HepG2 (cell line): ENCODE measurements around the gene SH2D1B. TPM values are rescaled to one million over a fixed set of nuclear protein-coding genes. Genes with fewer than 3 reads are reported as not detected.

Source experiments
- ATAC-seq: fragments of 200-7000 bp; cut with Tn5 transposase; 3 replicates; pipeline ENCODE4 v1.9.1; 2020; ENCODE audit warnings: mild to moderate bottlenecking, moderate library complexity
- BruUV-seq: library from RNA; stranded (reverse); fragments of 400-500 nt; replicated peaks from 2 replicates; lab custom pipeline; 2021; lab: Mats Ljungman, UMichigan
- CTCF ChIA-PET: fragments of 300-600 bp; formaldehyde crosslinking; extraction: SDS; loops from one replicate; lab custom pipeline; 2021; ENCODE audit warnings: low total read pairs, inconsistent platforms, low intra/inter-chr PET ratio; lab: Yijun Ruan, JAX
- POLR2A ChIA-PET: fragments of 350-600 bp; sonication (Branson Sonifier 250); formaldehyde crosslinking; loops from one replicate; lab custom pipeline; 2020; ENCODE audit warnings: antibody characterized with exemption, inconsistent platforms; lab: Yijun Ruan, JAX
- DNase-seq: peaks from one replicate; pipeline ENCODE4 v3.0.0-alpha.2; 2015; ENCODE audit warnings: low spot score
- FAIRE-seq: peaks from 3 replicates; lab custom pipeline; 2011; peaks lifted over from hg19 to GRCh38; lab: Jason Lieb, UNC
- H2AFZ ChIP-seq: one replicate; pipeline ENCODE4 v1.6.1; 2011; ENCODE audit warnings: low read length, inconsistent platforms
- H3K27ac ChIP-seq: fragments of 300-600 bp; 3 replicates; pipeline ENCODE4 v1.8.0; 2011; ENCODE audit warnings: mixed run types, mild to moderate bottlenecking, mixed read lengths, low read length, inconsistent platforms; ENCODE audit not compliant: insufficient read depth; ENCODE audit errors: extremely low read length
- H3K27me3 ChIP-seq, 2 experiments: fragments of 200-600 bp in 1 of 2; 2 replicates in 1 of 2; 3 replicates in 1 of 2; pipeline versions ENCODE4 v1.6.0 to v1.8.0; 2011; ENCODE audit warnings: low read length in 2 of 2, mild to moderate bottlenecking in 2 of 2, moderate library complexity in 2 of 2, inconsistent platforms in 1 of 2; ENCODE audit not compliant: insufficient read depth in 2 of 2, control insufficient read depth in 1 of 2
- H3K36me3 ChIP-seq, 2 experiments: fragments of 200-600 bp in 1 of 2; replicated peaks in 1 of 2; 2 replicates in 1 of 2; 3 replicates in 1 of 2; pipeline versions ENCODE4 v1.5.1 to v1.8.0; 2011; ENCODE audit warnings: low read length in 2 of 2, inconsistent platforms in 1 of 2; ENCODE audit not compliant: insufficient read depth in 2 of 2, control insufficient read depth in 1 of 2
- H3K4me1 ChIP-seq: 2 replicates; pipeline ENCODE4 v1.5.1; 2012; ENCODE audit warnings: low read length, inconsistent platforms; ENCODE audit not compliant: insufficient read depth
- H3K4me2 ChIP-seq: 2 replicates; pipeline ENCODE4 v1.6.0; 2011; ENCODE audit warnings: low read depth, low read length, inconsistent platforms
- H3K4me3 ChIP-seq, 3 experiments: fragments of 200-600 bp in 1 of 3; sonication (generic), shearing (Covaris generic) in 1 of 3; replicated peaks in 1 of 3; 2 replicates each; pipeline ENCODE4 v1.5.1; 2011 to 2016; ENCODE audit warnings: low read length in 3 of 3, inconsistent platforms in 2 of 3, low read depth in 2 of 3, mild to moderate bottlenecking in 2 of 3, control low read depth in 1 of 3, mixed read lengths in 1 of 3; ENCODE audit not compliant: insufficient read depth in 1 of 3
- H3K79me2 ChIP-seq: one replicate; pipeline ENCODE4 v1.6.1; 2011; ENCODE audit warnings: low read length, inconsistent platforms; ENCODE audit not compliant: insufficient read depth
- H3K9ac ChIP-seq: 2 replicates; pipeline ENCODE4 v1.6.0; 2011; ENCODE audit warnings: mild to moderate bottlenecking, low read depth, low read length, inconsistent platforms; ENCODE audit not compliant: insufficient read depth
- H3K9me3 ChIP-seq: 2 replicates; pipeline ENCODE4 v1.5.1; 2012; ENCODE audit warnings: mild to moderate bottlenecking, low read length
- H4K20me1 ChIP-seq: 2 replicates; pipeline ENCODE4 v1.6.0; 2011; ENCODE audit warnings: inconsistent platforms, mild to moderate bottlenecking, low read length, moderate library complexity; ENCODE audit not compliant: insufficient read depth
- ARNTL ChIP-seq: sonication (generic); formaldehyde crosslinking; IDR thresholded peaks from 2 replicates; pipeline ENCODE4 v1.4.0; 2020; ENCODE audit warnings: mild to moderate bottlenecking, missing genetic modification reagents
- CBX1 ChIP-seq: IDR thresholded peaks from one replicate; pipeline ENCODE4 v1.6.1; 2016; ENCODE audit warnings: antibody characterized with exemption, low read depth
- FOSL1 ChIP-seq: sonication (generic); formaldehyde crosslinking; IDR thresholded peaks from 2 replicates; pipeline ENCODE4 v1.9.0; 2021; ENCODE audit warnings: missing genetic modification reagents, borderline replicate concordance
- FOXK1 ChIP-seq: sonication (generic); formaldehyde crosslinking; IDR thresholded peaks from 2 replicates; pipeline ENCODE4 v1.4.0; 2020; ENCODE audit warnings: low read depth, missing genetic modification reagents, borderline replicate concordance
- HOXA9 ChIP-seq: sonication (generic); formaldehyde crosslinking; IDR thresholded peaks from 2 replicates; pipeline ENCODE4 v1.8.1; 2022; ENCODE audit warnings: missing genetic modification reagents, mild to moderate bottlenecking, moderate library complexity, borderline replicate concordance
- MAF1 ChIP-seq: sonication (generic); formaldehyde crosslinking; IDR thresholded peaks from 2 replicates; pipeline ENCODE4 v1.5.0; 2020; ENCODE audit warnings: missing genetic modification reagents, borderline replicate concordance
- MIER3 ChIP-seq: IDR thresholded peaks from 2 replicates; pipeline ENCODE4 v1.6.1; 2016; ENCODE audit warnings: missing compliant biosample characterization, borderline replicate concordance
- PCBP1 ChIP-seq: fragments of 200-400 bp; formaldehyde crosslinking; IDR thresholded peaks from 2 replicates; pipeline ENCODE4 v1.6.1; 2017; ENCODE audit warnings: mild to moderate bottlenecking, low read depth, low read length, borderline replicate concordance
- POLR2A ChIP-seq, 2 experiments: IDR thresholded peaks; 2 replicates each; pipeline ENCODE4 v1.6.1; 2011; ENCODE audit warnings: low read depth in 2 of 2, low read length in 2 of 2, mild to moderate bottlenecking in 1 of 2, moderate library complexity in 1 of 2; ENCODE audit not compliant: insufficient read depth in 1 of 2
- ZNF264 ChIP-seq: sonication (generic); formaldehyde crosslinking; IDR thresholded peaks from 2 replicates; pipeline ENCODE4 v1.4.0; 2020; ENCODE audit warnings: missing genetic modification reagents
- ZNF496 ChIP-seq: sonication (generic); formaldehyde crosslinking; IDR thresholded peaks from 2 replicates; pipeline ENCODE4 v1.8.1; 2023; ENCODE audit warnings: mild to moderate bottlenecking, moderate library complexity, missing genetic modification reagents; ENCODE audit not compliant: insufficient replicate concordance
- ZNF569 ChIP-seq: sonication (generic); formaldehyde crosslinking; IDR thresholded peaks from 2 replicates; pipeline ENCODE4 v1.5.0; 2020; ENCODE audit warnings: mild to moderate bottlenecking, missing genetic modification reagents, moderate library complexity, borderline replicate concordance
- ZNF615 ChIP-seq: sonication (generic); formaldehyde crosslinking; IDR thresholded peaks from 2 replicates; pipeline ENCODE4 v1.5.0; 2020; ENCODE audit warnings: mild to moderate bottlenecking, missing genetic modification reagents, borderline replicate concordance
- ZNF816 ChIP-seq: sonication (generic); formaldehyde crosslinking; IDR thresholded peaks from 2 replicates; pipeline ENCODE4 v1.8.0; 2022; ENCODE audit warnings: missing genetic modification reagents, mild to moderate bottlenecking, borderline replicate concordance
- WGBS: methylation state at CpG from one replicate; pipeline ENCODE4 v1.1.6; 2017; ENCODE audit warnings: low lambda C conversion rate; 5-methylcytosine and 5-hydroxymethylcytosine counted together
- in situ Hi-C: cut with HindIII; loops from 2 replicates; pipeline ENCODE4 v1.10.0; 2017; ENCODE audit warnings: low pct_unique_long_range_greater_than_20kb; ENCODE audit not compliant: extremely low pct_ligation_motif_present
- intact Hi-C: fragments of 100-400 bp; cut with micrococcal nuclease; formaldehyde crosslinking; loops from one replicate; pipeline ENCODE4 v1.10.0; 2022; ENCODE audit not compliant: unreplicated experiment
- polyA plus RNA-seq, 8 experiments: library from polyadenylated mRNA; depleted of rRNA in 3 of 8; stranded (reverse) in 7 of 8; unstranded in 1 of 8; fragments of >200 nt; fragmentation: Illumina TruSeq in 4 of 8; extraction: Trizol in 4 of 8; gene quantifications; 2 replicates each; pipeline versions ENCODE4 v1.2.1 to v1.2.3, GENCODE V29; 2011 to 2016; ENCODE audit warnings: low read depth in 4 of 8, missing spikeins in 1 of 8, mixed read lengths in 1 of 8; ENCODE audit not compliant: insufficient read depth in 1 of 8
- total RNA-seq, 5 experiments: library from RNA; depleted of rRNA; stranded (reverse); fragments of >200 nt; fragmentation: Illumina TruSeq; extraction: Trizol; gene quantifications; 2 replicates each; pipeline ENCODE4 v1.2.3, GENCODE V29; 2016; ENCODE audit warnings: low read depth in 1 of 5
- TF ChIP-seq, protein P1 (sequence below): IDR thresholded peaks from 2 replicates; pipeline ENCODE4 v1.6.1; 2016; ENCODE audit warnings: low read depth
- TF ChIP-seq, protein P2 (sequence below): sonication (generic); formaldehyde crosslinking; IDR thresholded peaks from 2 replicates; pipeline ENCODE4 v1.8.0; 2022; ENCODE audit warnings: missing genetic modification reagents, mild to moderate bottlenecking, inconsistent platforms, borderline replicate concordance
- TF ChIP-seq, protein P3 (sequence below): sonication (generic); formaldehyde crosslinking; conservative IDR thresholded peaks from 2 replicates; pipeline ENCODE4 v1.8.0; 2022; ENCODE audit warnings: missing genetic modification reagents
- TF ChIP-seq, protein P4 (sequence below): sonication (generic); formaldehyde crosslinking; IDR thresholded peaks from 2 replicates; pipeline ENCODE4 v1.5.0; 2020; ENCODE audit warnings: missing genetic modification reagents

Gene SH2D1B
- total and polyA plus RNA-seq, 2 of the 13 experiments (the other 11 are each of a cell fraction or from before 2014, with no cell fraction given): not detected

DNA sequence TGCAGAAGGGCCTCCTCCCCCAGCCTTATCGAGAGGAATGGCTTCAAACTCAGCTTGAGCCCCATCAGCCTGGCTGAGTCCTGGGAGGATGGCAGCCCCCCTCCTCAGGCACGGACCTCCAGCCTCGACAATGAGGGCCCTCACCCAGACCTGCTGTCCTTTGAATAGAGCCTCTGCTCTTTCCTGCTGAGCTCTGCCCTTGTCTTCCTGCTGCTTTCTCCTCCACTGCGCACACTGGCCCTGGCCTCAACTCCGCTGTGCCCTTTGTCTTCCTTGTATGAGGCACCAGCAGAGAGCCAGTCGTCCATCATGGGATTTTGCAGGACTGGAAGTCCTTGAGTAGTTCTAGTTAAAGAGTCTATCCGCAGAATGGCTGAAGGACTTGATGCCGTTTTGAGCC is 28.4 kb downstream of the SH2D1B start:
- Histone ChIP-seq H4K20me1 (no peaks in the 10 kb centered on the region), H3K9me3 (no peaks in the 10 kb centered on the region), H3K36me3 (peaks cover 4 to 7% of the 10 kb centered on the region in 2 experiments; a peak in 4 of 5 replicates), H3K4me1 (peaks cover under 1% of the 10 kb centered on the region; the same call in 1 of the 2 replicates), H3K27ac (no peak overlapping the region), H3K9ac (no peak overlapping the region), H2AFZ (no peak overlapping the region), H3K27me3 (no peaks in the 10 kb centered on the region), H3K4me3 (no peak overlapping the region), H3K4me2 (no peak overlapping the region), H3K79me2 (no peaks in the 10 kb centered on the region)
- ChIA-PET POLR2A (no interaction called here), CTCF (no interaction called here)
- 100% methylated on average over 5 of the region's 8 CpGs for WGBS
- ATAC-seq (no peak), DNase-seq (no peak), FAIRE-seq (no peak)
- TF ChIP-seq ZNF569: no peak
- TF ChIP-seq, protein P1, sequence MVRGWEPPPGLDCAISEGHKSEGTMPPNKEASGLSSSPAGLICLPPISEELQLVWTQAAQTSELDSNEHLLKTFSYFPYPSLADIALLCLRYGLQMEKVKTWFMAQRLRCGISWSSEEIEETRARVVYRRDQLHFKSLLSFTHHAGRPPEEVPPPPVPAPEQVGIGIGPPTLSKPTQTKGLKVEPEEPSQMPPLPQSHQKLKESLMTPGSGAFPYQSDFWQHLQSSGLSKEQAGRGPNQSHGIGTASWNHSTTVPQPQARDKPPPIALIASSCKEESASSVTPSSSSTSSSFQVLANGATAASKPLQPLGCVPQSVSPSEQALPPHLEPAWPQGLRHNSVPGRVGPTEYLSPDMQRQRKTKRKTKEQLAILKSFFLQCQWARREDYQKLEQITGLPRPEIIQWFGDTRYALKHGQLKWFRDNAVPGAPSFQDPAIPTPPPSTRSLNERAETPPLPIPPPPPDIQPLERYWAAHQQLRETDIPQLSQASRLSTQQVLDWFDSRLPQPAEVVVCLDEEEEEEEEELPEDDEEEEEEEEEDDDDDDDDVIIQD (CRISPR knock-in tag): no peak
- TF ChIP-seq MIER3 (CRISPR knock-in tag): no peak
- no peak for TF ChIP-seq ZNF264 (CRISPR knock-in tag)
- no peak for TF ChIP-seq POLR2A (IDR thresholded peaks at IDR 0.05; ENCODE audit: insufficient read depth in 1 of 2, low read depth in 2 of 2, low read length in 2 of 2)
- no peak for TF ChIP-seq CBX1
- no peak for TF ChIP-seq ZNF816 (CRISPR knock-in tag)
- no peak for TF ChIP-seq HOXA9 (CRISPR knock-in tag)
- TF ChIP-seq FOSL1 (CRISPR knock-in tag): no peak
- TF ChIP-seq ARNTL (CRISPR knock-in tag): no peak
- TF ChIP-seq ZNF615 (CRISPR knock-in tag): no peak
- TF ChIP-seq PCBP1: no peak
- no peak for TF ChIP-seq MAF1 (CRISPR knock-in tag)
- TF ChIP-seq, protein P2, sequence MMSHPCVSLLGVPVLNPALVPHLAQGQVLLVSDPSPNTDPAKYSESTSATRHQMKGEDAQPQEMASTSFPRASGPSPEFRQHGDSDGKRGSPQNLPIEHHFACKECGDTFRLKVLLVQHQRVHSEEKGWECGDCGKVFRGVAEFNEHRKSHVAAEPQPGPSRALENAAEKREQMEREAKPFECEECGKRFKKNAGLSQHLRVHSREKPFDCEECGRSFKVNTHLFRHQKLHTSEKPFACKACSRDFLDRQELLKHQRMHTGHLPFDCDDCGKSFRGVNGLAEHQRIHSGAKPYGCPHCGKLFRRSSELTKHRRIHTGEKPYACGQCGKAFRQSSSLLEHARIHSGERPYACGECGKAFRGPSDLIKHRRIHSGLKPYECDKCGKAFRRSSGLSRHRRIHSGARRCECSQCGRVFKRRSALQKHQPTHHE (CRISPR knock-in tag): no peak
- no peak for TF ChIP-seq ZNF496
- TF ChIP-seq, protein P3, sequence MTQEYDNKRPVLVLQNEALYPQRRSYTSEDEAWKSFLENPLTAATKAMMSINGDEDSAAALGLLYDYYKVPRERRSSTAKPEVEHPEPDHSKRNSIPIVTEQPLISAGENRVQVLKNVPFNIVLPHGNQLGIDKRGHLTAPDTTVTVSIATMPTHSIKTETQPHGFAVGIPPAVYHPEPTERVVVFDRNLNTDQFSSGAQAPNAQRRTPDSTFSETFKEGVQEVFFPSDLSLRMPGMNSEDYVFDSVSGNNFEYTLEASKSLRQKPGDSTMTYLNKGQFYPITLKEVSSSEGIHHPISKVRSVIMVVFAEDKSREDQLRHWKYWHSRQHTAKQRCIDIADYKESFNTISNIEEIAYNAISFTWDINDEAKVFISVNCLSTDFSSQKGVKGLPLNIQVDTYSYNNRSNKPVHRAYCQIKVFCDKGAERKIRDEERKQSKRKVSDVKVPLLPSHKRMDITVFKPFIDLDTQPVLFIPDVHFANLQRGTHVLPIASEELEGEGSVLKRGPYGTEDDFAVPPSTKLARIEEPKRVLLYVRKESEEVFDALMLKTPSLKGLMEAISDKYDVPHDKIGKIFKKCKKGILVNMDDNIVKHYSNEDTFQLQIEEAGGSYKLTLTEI (CRISPR knock-in tag): no peak
- TF ChIP-seq, protein P4, sequence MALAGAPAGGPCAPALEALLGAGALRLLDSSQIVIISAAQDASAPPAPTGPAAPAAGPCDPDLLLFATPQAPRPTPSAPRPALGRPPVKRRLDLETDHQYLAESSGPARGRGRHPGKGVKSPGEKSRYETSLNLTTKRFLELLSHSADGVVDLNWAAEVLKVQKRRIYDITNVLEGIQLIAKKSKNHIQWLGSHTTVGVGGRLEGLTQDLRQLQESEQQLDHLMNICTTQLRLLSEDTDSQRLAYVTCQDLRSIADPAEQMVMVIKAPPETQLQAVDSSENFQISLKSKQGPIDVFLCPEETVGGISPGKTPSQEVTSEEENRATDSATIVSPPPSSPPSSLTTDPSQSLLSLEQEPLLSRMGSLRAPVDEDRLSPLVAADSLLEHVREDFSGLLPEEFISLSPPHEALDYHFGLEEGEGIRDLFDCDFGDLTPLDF (CRISPR knock-in tag): no peak
- no peak for TF ChIP-seq FOXK1 (CRISPR knock-in tag)
- no TSS peak for BruUV-seq
- in situ Hi-C loops: no loop called here
- intact Hi-C loops: no loop called here
